NCI-H1930 (cell line): ENCODE results near the gene PTPRQ.

Source experiments
- DNase-seq, 2 experiments: peaks; one replicate each; lab custom pipeline; 2025; lab: John Stamatoyannopoulos, UW

The PTPRQ gene

GRCh38 chr12:80701388-80701787, 257.4 kb downstream of the PTPRQ start:
- DNase-seq: no peak

GRCh38 chr12:80702889-80703805, 259.1 kb downstream of the PTPRQ start:
- DNase-seq: no peak

- DNase-seq: no peak
Observed at GRCh38 chr12:80704420-80704819, 260.4 kb downstream of the PTPRQ start.

- no peak for DNase-seq
Observed at GRCh38 chr12:80707126-80707829, 263.2 kb downstream of the PTPRQ start, which contains the start of gene MYF6. MYF6 (plus strand) TSS chr12:80707634; CDS start chr12:80707720, 86 bp downstream.

- no peak for DNase-seq
Observed at GRCh38 chr12:80707830-80708258, 263.8 kb downstream of the PTPRQ start.

- no peak for DNase-seq
Observed at GRCh38 chr12:80708259-80708974, 264.4 kb downstream of the PTPRQ start.

- DNase-seq: no peak
Observed at GRCh38 chr12:80708975-80709328, 264.9 kb downstream of the PTPRQ start.

- no peak for DNase-seq
Observed at GRCh38 chr12:80709811-80710726, 266.0 kb downstream of the PTPRQ start.

GRCh38 chr12:80710727-80711449, 266.9 kb downstream of the PTPRQ start:
- DNase-seq: no peak

GRCh38 chr12:80711866-80712265, 267.8 kb downstream of the PTPRQ start:
- DNase-seq: no peak

GRCh38 chr12:80712866-80713265, 268.8 kb downstream of the PTPRQ start:
- DNase-seq: no peak

- DNase-seq: no peak
Observed at GRCh38 chr12:80713419-80713818, 269.4 kb downstream of the PTPRQ start.

GRCh38 chr12:80714055-80714454, 270.0 kb downstream of the PTPRQ start:
- DNase-seq: no peak

- DNase-seq: no peak
Observed at GRCh38 chr12:80714846-80715245, 270.8 kb downstream of the PTPRQ start.

GRCh38 chr12:80715713-80716249, 271.7 kb downstream of the PTPRQ start:
- no peak for DNase-seq

GRCh38 chr12:80716696-80717469, 272.8 kb downstream of the PTPRQ start, which contains the start of gene MYF5:
MYF5 (plus strand) TSS chr12:80716912; CDS start chr12:80717064, 152 bp downstream.
- DNase-seq: no peak

GRCh38 chr12:80717856-80718255, 273.8 kb downstream of the PTPRQ start:
- DNase-seq: no peak

GRCh38 chr12:80720516-80720915, 276.5 kb downstream of the PTPRQ start:
- DNase-seq: no peak

- DNase-seq: no peak
Observed at GRCh38 chr12:80721326-80721725, 277.3 kb downstream of the PTPRQ start.
